Ovary (tissue), 9 donors: ENCODE measurements around the gene TP73. TPM values are rescaled to one million over a fixed set of nuclear protein-coding genes. Genes with fewer than 3 reads are reported as not detected.

Source experiments
- DNase-seq, 5 donors: peaks; one replicate each; pipeline ENCODE4 v3.0.0-alpha.2; 2019 to 2020
- H3K27ac ChIP-seq, 2 donors: fragments of 200-600 bp; one replicate each; pipeline versions ENCODE4 v1.5.1 to v1.8.0; 2019 to 2022
- H3K27me3 ChIP-seq: fragments of 200-600 bp; one replicate; pipeline ENCODE4 v1.8.0; 2022
- H3K36me3 ChIP-seq: fragments of 200-600 bp; sonication (generic); one replicate; pipeline ENCODE4 v1.5.1; 2019
- H3K4me1 ChIP-seq: one replicate; pipeline ENCODE4 v1.8.1; 2013; ENCODE audit warnings: mild to moderate bottlenecking, moderate library complexity; ENCODE audit not compliant: insufficient read depth
- H3K4me3 ChIP-seq: fragments of 200-600 bp; sonication (generic); one replicate; pipeline ENCODE4 v1.5.1; 2017
- H3K9me3 ChIP-seq, 2 donors: fragments of 200-600 bp in 1 of 2; sonication (generic) in 1 of 2; one replicate each; pipeline versions ENCODE4 v1.5.1 to v1.8.1; 2013 to 2019; ENCODE audit warnings: mild to moderate bottlenecking in 1 of 2, moderate library complexity in 1 of 2
- CTCF ChIP-seq, 3 donors: fragments of 450-650 bp in 2 of 3; fragments of 200-600 bp in 1 of 3; IDR thresholded peaks; one replicate each; pipeline versions ENCODE4 v1.5.1 to v1.8.0; 2016 to 2022; ENCODE audit warnings: antibody characterized with exemption in 3 of 3, mild to moderate bottlenecking in 1 of 3
- EP300 ChIP-seq: sonication (generic); formaldehyde crosslinking; IDR thresholded peaks from one replicate; pipeline ENCODE4 v1.6.1; 2017; ENCODE audit warnings: antibody characterized with exemption
- POLR2A ChIP-seq: fragments of 450-650 bp; IDR thresholded peaks from one replicate; pipeline ENCODE4 v1.6.1; 2017; ENCODE audit warnings: antibody characterized with exemption, mild to moderate bottlenecking, moderate library complexity
- WGBS, 3 donors: extraction: QIAGEN DNeasy Blood & Tissue Kit in 1 of 3; methylation state at CpG; one replicate each; pipeline versions ENCODE4 v1.1.5 to v1.1.7; 2013 to 2017; 5-methylcytosine and 5-hydroxymethylcytosine counted together
- intact Hi-C, 4 donors: fragments of 100-400 bp; cut with DNase I; formaldehyde crosslinking; loops; one replicate each; pipeline versions ENCODE4 v1.11.0 to v1.15.1; 2022 to 2023
- polyA plus RNA-seq, 2 donors: library from polyadenylated mRNA; stranded (reverse); fragments of 200-250 nt in 1 of 2; fragments of 350-450 nt in 1 of 2; fragmentation: Illumina TruSeq in 1 of 2; extraction: RNeasy Lipid Tissue Mini Kit (QIAGEN cat#74804) in 1 of 2; gene quantifications; one replicate each; pipeline ENCODE4 v1.2.3, GENCODE V29; 2013 to 2014
- total RNA-seq, 7 donors: library from RNA; depleted of rRNA in 2 of 7; stranded (reverse); fragments of >200 nt in 2 of 7; fragmentation: NEBNext Ultra II Directional in 3 of 7; extraction: Animal tissue kit (Norgen Biotek cat#: 25700) in 3 of 7; gene quantifications; one replicate each; pipeline versions ENCODE4 v1.1.0 to v1.2.4, GENCODE V29; 2016 to 2023
- donor health status: DM: no; HTN: no; CAD: no; lungs with moderate emphysema.
- donor health status: DM: no; HTN: no; CAD: no.
- donor health status: Bipolar disorder and iron deficiency.
- donor health status: DM: yes; HTN: yes; CAD: no.
- donor health status: DM: no; HTN: no; CAD: no.
- donor health status: DM: yes; HTN: yes; CAD: no.

Gene TP73
- total and polyA plus RNA-seq, 9 donors: 0.03 to 7.5 (median 0.42) TPM

- Histone ChIP-seq H3K27ac (no peak overlapping the region), H3K9me3 (no peaks in the 10 kb centered on the region), H3K27me3 (no peaks in the 10 kb centered on the region), H3K4me3 (no peak overlapping the region), H3K4me1 (no peaks in the 10 kb centered on the region), H3K36me3 (no peaks in the 10 kb centered on the region)
- WGBS, 3 donors: 92 to 93% (median 92%) methylated on average over 26 of the region's 26 CpGs
- peak in 1 of 5 donors; percentile 18 for DNase-seq
- TF ChIP-seq EP300 (no peak), POLR2A (no peak), CTCF (IDR thresholded peaks at IDR 0.05) (no peak)
- intact Hi-C loops: no loop called here
Observed at GRCh38 chr1:3641046-3641760, 11.1 kb upstream of the TP73 start.

DNA sequence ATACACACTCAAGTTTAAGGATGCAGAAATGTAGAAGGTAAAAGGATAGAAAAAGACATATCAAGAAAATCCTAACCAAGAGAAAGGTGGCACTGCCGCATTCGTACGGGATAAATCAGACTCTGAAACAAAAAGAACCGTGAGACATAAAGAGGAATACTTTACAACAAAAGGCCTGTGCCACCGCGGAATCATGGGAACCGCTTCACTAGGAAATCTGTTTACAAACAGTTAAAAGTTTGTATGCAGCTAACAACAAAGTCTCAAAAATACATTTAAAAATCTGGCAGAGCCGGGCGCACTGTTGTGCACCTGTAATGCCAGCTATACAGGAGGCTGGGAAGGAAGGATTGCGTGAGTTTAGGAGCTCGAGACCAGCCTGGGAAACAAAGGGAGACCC is 10.5 kb upstream of the TP73 start:
- DNase-seq: peak in 1 of 5 donors; percentile 3
- H3K27ac ChIP-seq: no peak overlapping the region
- TF ChIP-seq EP300 (no peak), CTCF (IDR thresholded peaks at IDR 0.05) (no peak), POLR2A (no peak)
- H3K4me3 ChIP-seq: no peak overlapping the region
- H3K9me3 ChIP-seq: no peaks in the 10 kb centered on the region
- H3K36me3 ChIP-seq: no peaks in the 10 kb centered on the region
- H3K4me1 ChIP-seq: no peaks in the 10 kb centered on the region
- no peaks in the 10 kb centered on the region for H3K27me3 ChIP-seq
- WGBS, 3 donors: 95 to 97% (median 96%) methylated on average over 11 of the region's 11 CpGs
- intact Hi-C loops: no loop called here

GRCh38 chr1:3642919-3643675 is 9.2 kb upstream of the TP73 start:
- intact Hi-C loops: no loop called here
- peak in 1 of 5 donors; percentile 25 for DNase-seq
- TF ChIP-seq CTCF (IDR thresholded peaks at IDR 0.05): no peak
- no peak for TF ChIP-seq EP300
- TF ChIP-seq POLR2A: no peak
- no peak overlapping the region for H3K27ac ChIP-seq
- H3K4me3 ChIP-seq: no peak overlapping the region
- no peaks in the 10 kb centered on the region for H3K27me3 ChIP-seq
- H3K4me1 ChIP-seq: no peaks in the 10 kb centered on the region
- H3K36me3 ChIP-seq: no peaks in the 10 kb centered on the region
- no peaks in the 10 kb centered on the region for H3K9me3 ChIP-seq
- WGBS, 3 donors: 89 to 92% (median 90%) methylated on average over 40 to 42 of the region's 43 CpGs

DNA sequence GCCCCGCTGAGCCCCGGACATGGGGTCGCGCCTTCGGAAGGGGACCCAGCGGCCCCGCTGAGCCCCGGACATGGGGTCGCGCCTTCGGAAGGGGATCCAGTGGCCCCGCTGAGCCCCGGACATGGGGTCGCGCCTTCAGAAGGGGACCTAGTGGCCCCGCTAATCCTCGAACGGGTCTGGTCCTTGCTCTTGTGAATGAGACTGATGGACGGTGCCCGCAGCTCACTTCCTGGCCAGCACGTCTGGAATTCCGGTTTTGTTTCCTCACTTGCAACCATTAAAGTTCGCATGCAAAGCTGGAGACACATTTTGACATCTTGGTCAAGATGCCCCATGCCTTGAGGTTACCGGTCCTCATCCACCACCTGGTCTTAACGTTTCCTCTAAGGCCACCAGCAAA is 8.0 kb upstream of the TP73 start:
- Histone ChIP-seq H3K36me3 (no peaks in the 10 kb centered on the region), H3K27ac (no peak overlapping the region), H3K4me3 (no peak overlapping the region), H3K4me1 (peaks cover 2% of the 10 kb centered on the region), H3K27me3 (no peaks in the 10 kb centered on the region), H3K9me3 (no peaks in the 10 kb centered on the region)
- intact Hi-C loops: no loop called here
- WGBS, 3 donors: 91 to 94% (median 93%) methylated on average over 15 to 23 of the region's 25 CpGs
- TF ChIP-seq CTCF (IDR thresholded peaks at IDR 0.05) (no peak), POLR2A (no peak), EP300 (no peak)
- DNase-seq: peak in 1 of 5 donors; percentile 10
